Right atrium auricular region (tissue), 2 donors: ENCODE results near the gene NT5C1B. TPM values are rescaled to one million over a fixed set of nuclear protein-coding genes. Genes with fewer than 3 reads are reported as not detected.

Experiments
- DNase-seq: peaks from one replicate; pipeline ENCODE4 v3.0.0-alpha.2; 2019; ENCODE audit warnings: low spot score
- H3K27ac ChIP-seq, 2 donors: fragments of 200-600 bp; sonication (generic); 1 replicate in 1 of 2; 2 replicates in 1 of 2; pipeline ENCODE4 v1.5.1; 2016 to 2019
- H3K27me3 ChIP-seq, 2 donors: fragments of 200-600 bp; sonication (generic); one replicate each; pipeline versions ENCODE4 v1.5.1 to v1.6.0; 2017 to 2019
- H3K36me3 ChIP-seq: fragments of 200-600 bp; sonication (generic); one replicate; pipeline ENCODE4 v1.5.1; 2016
- H3K4me1 ChIP-seq, 2 donors: fragments of 200-600 bp; sonication (generic); one replicate each; pipeline versions ENCODE4 v1.5.1 to v1.6.0; 2017 to 2019
- H3K4me3 ChIP-seq, 2 donors: fragments of 200-600 bp; sonication (generic); 1 replicate in 1 of 2; 2 replicates in 1 of 2; pipeline ENCODE4 v1.5.1; 2017 to 2019; ENCODE audit warnings: mild to moderate bottlenecking in 1 of 2, moderate library complexity in 1 of 2
- H3K9me3 ChIP-seq, 2 donors: fragments of 200-600 bp; sonication (generic); one replicate each; pipeline ENCODE4 v1.5.1; 2019
- CTCF ChIP-seq, 2 donors: fragments of 200-600 bp; sonication (generic); IDR thresholded peaks; one replicate each; pipeline ENCODE4 v1.5.1; 2019; ENCODE audit warnings: antibody characterized with exemption in 2 of 2
- total RNA-seq, 2 donors: library from RNA; depleted of rRNA; stranded (reverse); fragments of >200 nt; gene quantifications; one replicate each; pipeline ENCODE4 v1.1.0, GENCODE V29; 2016

The NT5C1B gene
- total RNA-seq, 2 donors from 2014 or later: not detected

- Histone ChIP-seq H3K4me1 (no peaks in the 10 kb centered on the region), H3K36me3 (no peaks in the 10 kb centered on the region), H3K27ac (no peak overlapping the region), H3K27me3 (no peaks in the 10 kb centered on the region), H3K4me3 (no peak overlapping the region), H3K9me3 (no peaks in the 10 kb centered on the region)
- TF ChIP-seq CTCF (IDR thresholded peaks at IDR 0.05): no peak
- no peak for DNase-seq
Observed at GRCh38 chr2:18592372-18592771, 3.0 kb upstream of the NT5C1B start.

GRCh38 chr2:18588802-18589201, 567 bp downstream of the NT5C1B start:
- H3K9me3 ChIP-seq: no peaks in the 10 kb centered on the region
- H3K4me3 ChIP-seq: no peak overlapping the region
- no peaks in the 10 kb centered on the region for H3K27me3 ChIP-seq
- H3K4me1 ChIP-seq: no peaks in the 10 kb centered on the region
- no peak for TF ChIP-seq CTCF (IDR thresholded peaks at IDR 0.05)
- no peaks in the 10 kb centered on the region for H3K36me3 ChIP-seq
- no peak overlapping the region for H3K27ac ChIP-seq
- no peak for DNase-seq

- no peak for DNase-seq
- H3K9me3 ChIP-seq: no peaks in the 10 kb centered on the region
- H3K27me3 ChIP-seq: no peaks in the 10 kb centered on the region
- H3K27ac ChIP-seq: no peak overlapping the region
- TF ChIP-seq CTCF (IDR thresholded peaks at IDR 0.05): no peak
- no peaks in the 10 kb centered on the region for H3K4me1 ChIP-seq
- no peak overlapping the region for H3K4me3 ChIP-seq
- H3K36me3 ChIP-seq: no peaks in the 10 kb centered on the region
Observed at GRCh38 chr2:18588049-18588448, 1.3 kb downstream of the NT5C1B start.

- Histone ChIP-seq H3K27me3 (no peaks in the 10 kb centered on the region), H3K4me3 (no peak overlapping the region), H3K9me3 (no peaks in the 10 kb centered on the region), H3K4me1 (no peaks in the 10 kb centered on the region), H3K27ac (no peak overlapping the region), H3K36me3 (no peaks in the 10 kb centered on the region)
- DNase-seq: no peak
- TF ChIP-seq CTCF (IDR thresholded peaks at IDR 0.05): no peak
Observed at GRCh38 chr2:18585526-18585925, 3.8 kb downstream of the NT5C1B start.

GRCh38 chr2:18584608-18584954, 4.8 kb downstream of the NT5C1B start:
- Histone ChIP-seq H3K27me3 (no peaks in the 10 kb centered on the region), H3K4me3 (no peak overlapping the region), H3K9me3 (peaks cover 0 to 1% of the 10 kb centered on the region in 2 donors), H3K4me1 (no peaks in the 10 kb centered on the region), H3K36me3 (no peaks in the 10 kb centered on the region), H3K27ac (no peak overlapping the region)
- TF ChIP-seq CTCF (IDR thresholded peaks at IDR 0.05): no peak
- DNase-seq: no peak

GRCh38 chr2:18583905-18584607, 5.3 kb downstream of the NT5C1B start:
- Histone ChIP-seq H3K27ac (no peak overlapping the region), H3K27me3 (no peaks in the 10 kb centered on the region), H3K36me3 (no peaks in the 10 kb centered on the region), H3K4me1 (no peaks in the 10 kb centered on the region), H3K4me3 (no peak overlapping the region), H3K9me3 (peaks cover 0 to 6% of the 10 kb centered on the region in 2 donors)
- no peak for TF ChIP-seq CTCF (IDR thresholded peaks at IDR 0.05)
- DNase-seq: no peak
